Effector CD4-positive, alpha-beta T cell (primary cell): ENCODE measurements around the gene RFX7.

Source experiments
- DNase-seq: peaks from one replicate; pipeline ENCODE4 v3.0.0-alpha.2; 2020

Gene RFX7

GRCh38 chr15:56244038-56244810 lies 545 bp upstream of the RFX7 start:
- DNase-seq: peak; percentile 10

- DNase-seq: no peak
Measured at GRCh38 chr15:56242576-56243162, 1.0 kb downstream of the RFX7 start.

- no peak for DNase-seq
Measured at GRCh38 chr15:56241374-56242105, 2.1 kb downstream of the RFX7 start.

GRCh38 chr15:56240390-56240789 lies 3.3 kb downstream of the RFX7 start:
- DNase-seq: no peak

- no peak for DNase-seq
Measured at GRCh38 chr15:56236197-56236596, 7.5 kb downstream of the RFX7 start.

- no peak for DNase-seq
Measured at GRCh38 chr15:56234804-56235203, 8.9 kb downstream of the RFX7 start.

- DNase-seq: no peak
Measured at GRCh38 chr15:56233549-56233948, 10.1 kb downstream of the RFX7 start.

- no peak for DNase-seq
Measured at GRCh38 chr15:56232058-56232457, 11.6 kb downstream of the RFX7 start.

- no peak for DNase-seq
Measured at GRCh38 chr15:56228854-56229253, 14.8 kb downstream of the RFX7 start.

- DNase-seq: no peak
Measured at GRCh38 chr15:56228352-56228751, 15.3 kb downstream of the RFX7 start.

- DNase-seq: no peak
Measured at GRCh38 chr15:56227780-56228179, 15.9 kb downstream of the RFX7 start.

GRCh38 chr15:56227306-56227705 lies 16.4 kb downstream of the RFX7 start:
- no peak for DNase-seq

GRCh38 chr15:56225520-56225919 lies 18.2 kb downstream of the RFX7 start:
- DNase-seq: no peak

GRCh38 chr15:56222302-56222701 lies 21.4 kb downstream of the RFX7 start:
- no peak for DNase-seq

- DNase-seq: no peak
Measured at GRCh38 chr15:56217341-56217740, 26.3 kb downstream of the RFX7 start.

- no peak for DNase-seq
Measured at GRCh38 chr15:56215769-56216168, 27.9 kb downstream of the RFX7 start.

GRCh38 chr15:56211960-56212550 lies 31.6 kb downstream of the RFX7 start:
- no peak for DNase-seq

- DNase-seq: no peak
Measured at GRCh38 chr15:56211064-56211463, 32.6 kb downstream of the RFX7 start.

GRCh38 chr15:56208641-56209155 lies 35.0 kb downstream of the RFX7 start:
- no peak for DNase-seq

GRCh38 chr15:56208185-56208584 lies 35.5 kb downstream of the RFX7 start:
- no peak for DNase-seq

GRCh38 chr15:56207711-56208110 lies 36.0 kb downstream of the RFX7 start:
- DNase-seq: no peak

- no peak for DNase-seq
Measured at GRCh38 chr15:56207092-56207491, 36.6 kb downstream of the RFX7 start.
